ENCODE results near the gene VTA1. TPM values are rescaled to one million over a fixed set of nuclear protein-coding genes. Genes with fewer than 3 reads are reported as not detected.

Gene VTA1
- total and polyA plus RNA-seq, 2 of the 13 experiments (the other 11 are each of a cell fraction or from before 2014, with no cell fraction given): 70.7 to 89.1 TPM

GRCh38 chr6:142258305-142258704 is 111.2 kb downstream of the VTA1 start:
- Histone ChIP-seq H3K4me1 (ENCODE audit: insufficient read depth, low read length) (peaks cover 82% of the 10 kb centered on the region), H3K36me3 (replicated peaks in 1 of 2; ENCODE audit: control insufficient read depth in 1 of 2, insufficient read depth in 2 of 2, low read length in 2 of 2) (no peaks in the 10 kb centered on the region), H3K4me2 (ENCODE audit: low read depth, low read length) (peak overlapping the region; percentile 83), H2AFZ (ENCODE audit: low read length) (no peak overlapping the region), H3K27me3 (ENCODE audit: control insufficient read depth in 1 of 2, insufficient read depth in 2 of 2, low read length in 2 of 2) (no peaks in the 10 kb centered on the region), H3K9ac (ENCODE audit: insufficient read depth, low read depth, low read length) (no peak overlapping the region), H3K9me3 (ENCODE audit: low read length) (no peaks in the 10 kb centered on the region), H3K79me2 (ENCODE audit: insufficient read depth, low read length) (no peaks in the 10 kb centered on the region), H3K4me3 (replicated peaks in 1 of 3; ENCODE audit: insufficient read depth in 1 of 3, low read depth in 2 of 3, low read length in 3 of 3) (no peak overlapping the region), H4K20me1 (ENCODE audit: insufficient read depth, low read length) (no peaks in the 10 kb centered on the region), H3K27ac (ENCODE audit: extremely low read length, insufficient read depth, low read length) (no peak overlapping the region)
- 94% methylated on average over 6 of the region's 6 CpGs for WGBS (ENCODE audit: low lambda C conversion rate)
- DNase-seq (ENCODE audit: low spot score) (no peak), ATAC-seq (no peak), FAIRE-seq (no peak)
- ChIA-PET POLR2A (interaction anchor here (1.0 to 1.8 kb wide), 2 partner anchors 22 to 43 kb away, joined by 4 to 5 read pairs; partner anchors contain the start of gene ADGRG6), CTCF (ENCODE audit: low intra/inter-chr PET ratio, low total read pairs) (no interaction called here)
- in situ Hi-C loops (cut with HindIII; ENCODE audit: extremely low pct_ligation_motif_present, low pct_unique_long_range_greater_than_20kb): no loop called here
- intact Hi-C loops (cut with micrococcal nuclease; ENCODE audit: unreplicated experiment): no loop called here
- no TSS peak for BruUV-seq (replicated peaks)
- TF ChIP-seq, protein P1, sequence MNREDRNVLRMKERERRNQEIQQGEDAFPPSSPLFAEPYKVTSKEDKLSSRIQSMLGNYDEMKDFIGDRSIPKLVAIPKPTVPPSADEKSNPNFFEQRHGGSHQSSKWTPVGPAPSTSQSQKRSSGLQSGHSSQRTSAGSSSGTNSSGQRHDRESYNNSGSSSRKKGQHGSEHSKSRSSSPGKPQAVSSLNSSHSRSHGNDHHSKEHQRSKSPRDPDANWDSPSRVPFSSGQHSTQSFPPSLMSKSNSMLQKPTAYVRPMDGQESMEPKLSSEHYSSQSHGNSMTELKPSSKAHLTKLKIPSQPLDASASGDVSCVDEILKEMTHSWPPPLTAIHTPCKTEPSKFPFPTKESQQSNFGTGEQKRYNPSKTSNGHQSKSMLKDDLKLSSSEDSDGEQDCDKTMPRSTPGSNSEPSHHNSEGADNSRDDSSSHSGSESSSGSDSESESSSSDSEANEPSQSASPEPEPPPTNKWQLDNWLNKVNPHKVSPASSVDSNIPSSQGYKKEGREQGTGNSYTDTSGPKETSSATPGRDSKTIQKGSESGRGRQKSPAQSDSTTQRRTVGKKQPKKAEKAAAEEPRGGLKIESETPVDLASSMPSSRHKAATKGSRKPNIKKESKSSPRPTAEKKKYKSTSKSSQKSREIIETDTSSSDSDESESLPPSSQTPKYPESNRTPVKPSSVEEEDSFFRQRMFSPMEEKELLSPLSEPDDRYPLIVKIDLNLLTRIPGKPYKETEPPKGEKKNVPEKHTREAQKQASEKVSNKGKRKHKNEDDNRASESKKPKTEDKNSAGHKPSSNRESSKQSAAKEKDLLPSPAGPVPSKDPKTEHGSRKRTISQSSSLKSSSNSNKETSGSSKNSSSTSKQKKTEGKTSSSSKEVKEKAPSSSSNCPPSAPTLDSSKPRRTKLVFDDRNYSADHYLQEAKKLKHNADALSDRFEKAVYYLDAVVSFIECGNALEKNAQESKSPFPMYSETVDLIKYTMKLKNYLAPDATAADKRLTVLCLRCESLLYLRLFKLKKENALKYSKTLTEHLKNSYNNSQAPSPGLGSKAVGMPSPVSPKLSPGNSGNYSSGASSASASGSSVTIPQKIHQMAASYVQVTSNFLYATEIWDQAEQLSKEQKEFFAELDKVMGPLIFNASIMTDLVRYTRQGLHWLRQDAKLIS (CRISPR knock-in tag; IDR thresholded peaks at IDR 0.05): no peak
- TF ChIP-seq ZFP1 (CRISPR knock-in tag; IDR thresholded peaks at IDR 0.05): peak; percentile 83; the same call in 1 of the 2 replicates

GRCh38 chr6:142258757-142259156 is 111.7 kb downstream of the VTA1 start:
- no peaks in the 10 kb centered on the region for H3K79me2 ChIP-seq (ENCODE audit: insufficient read depth, low read length)

More at GRCh38 chr6:142258757-142259156, 111.7 kb downstream of the VTA1 start:
- 94% methylated on average over 8 of the region's 8 CpGs for WGBS (ENCODE audit: low lambda C conversion rate)
- ATAC-seq (no peak), FAIRE-seq (no peak), DNase-seq (ENCODE audit: low spot score) (no peak)
- peak overlapping the region; percentile 83 for H3K4me2 ChIP-seq (ENCODE audit: low read depth, low read length)
- POLR2A ChIA-PET: interaction anchor here (1.0 to 1.8 kb wide), 2 partner anchors 21 to 43 kb away, joined by 4 to 5 read pairs; partner anchors contain the start of gene ADGRG6
- H3K9me3 ChIP-seq (ENCODE audit: low read length): no peaks in the 10 kb centered on the region
- no peak overlapping the region for H2AFZ ChIP-seq (ENCODE audit: low read length)
- intact Hi-C loops (cut with micrococcal nuclease; ENCODE audit: unreplicated experiment) (loop anchor here (1.0 kb wide), 1 partner anchor 16 kb away; no protein-coding TSS in a partner anchor), in situ Hi-C loops (cut with HindIII; ENCODE audit: extremely low pct_ligation_motif_present, low pct_unique_long_range_greater_than_20kb) (no loop called here)
- H3K9ac ChIP-seq (ENCODE audit: insufficient read depth, low read depth, low read length): peak overlapping the region; percentile 72; the same call in 1 of the 2 replicates
- no peaks in the 10 kb centered on the region for H3K27me3 ChIP-seq (ENCODE audit: control insufficient read depth in 1 of 2, insufficient read depth in 2 of 2, low read length in 2 of 2)
- peaks cover 83% of the 10 kb centered on the region for H3K4me1 ChIP-seq (ENCODE audit: insufficient read depth, low read length)
- H3K4me3 ChIP-seq (replicated peaks in 1 of 3; ENCODE audit: insufficient read depth in 1 of 3, low read depth in 2 of 3, low read length in 3 of 3): peak overlapping the region; percentile 30 to 58 (median 48); a peak in 4 of 6 replicates
- no TSS peak for BruUV-seq (replicated peaks)
- H3K36me3 ChIP-seq (replicated peaks in 1 of 2; ENCODE audit: control insufficient read depth in 1 of 2, insufficient read depth in 2 of 2, low read length in 2 of 2): no peaks in the 10 kb centered on the region
- peak overlapping the region; percentile 81 for H3K27ac ChIP-seq (ENCODE audit: extremely low read length, insufficient read depth, low read length)
- CTCF ChIA-PET (ENCODE audit: low intra/inter-chr PET ratio, low total read pairs): no interaction called here
- no peaks in the 10 kb centered on the region for H4K20me1 ChIP-seq (ENCODE audit: insufficient read depth, low read length)
- TF ChIP-seq CEBPG (CRISPR knock-in tag; IDR thresholded peaks at IDR 0.05) (peak; percentile 39; the same call in 1 of the 2 replicates), PHF8 (CRISPR knock-in tag; IDR thresholded peaks at IDR 0.05) (peak; percentile 9; the same call in 1 of the 2 replicates), MED13 (CRISPR knock-in tag; IDR thresholded peaks at IDR 0.05) (no peak), ATF4 (CRISPR knock-in tag; IDR thresholded peaks at IDR 0.05) (0 out of 4 replicates have a peak, but pooled peaks of 1 of the 2 experiments have one; percentile 42), IKZF4 (CRISPR knock-in tag; IDR thresholded peaks at IDR 0.05; ENCODE audit: borderline replicate concordance, low read depth, not compliant biosample characterization) (no peak), ZNF747 (CRISPR knock-in tag; IDR thresholded peaks at IDR 0.05; ENCODE audit: borderline replicate concordance) (no peak), CEBPB (IDR thresholded peaks at IDR 0.05; ENCODE audit: borderline replicate concordance, low read depth, low read length) (peak; percentile 8; the same call in 1 of the 2 replicates)

All from HepG2 (cell line).